ENCODE results near the gene IPCEF1. TPM values are rescaled to one million over a fixed set of nuclear protein-coding genes. Genes with fewer than 3 reads are reported as not detected.

Gene IPCEF1, protein sequence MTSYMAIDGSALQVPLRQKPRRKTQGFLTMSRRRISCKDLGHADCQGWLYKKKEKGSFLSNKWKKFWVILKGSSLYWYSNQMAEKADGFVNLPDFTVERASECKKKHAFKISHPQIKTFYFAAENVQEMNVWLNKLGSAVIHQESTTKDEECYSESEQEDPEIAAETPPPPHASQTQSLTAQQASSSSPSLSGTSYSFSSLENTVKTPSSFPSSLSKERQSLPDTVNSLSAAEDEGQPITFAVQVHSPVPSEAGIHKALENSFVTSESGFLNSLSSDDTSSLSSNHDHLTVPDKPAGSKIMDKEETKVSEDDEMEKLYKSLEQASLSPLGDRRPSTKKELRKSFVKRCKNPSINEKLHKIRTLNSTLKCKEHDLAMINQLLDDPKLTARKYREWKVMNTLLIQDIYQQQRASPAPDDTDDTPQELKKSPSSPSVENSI
- 0.13 and 0.22 TPM in 2 replicates for total RNA-seq

GRCh38 chr6:154356690-154357089 lies at the start of gene IPCEF1:
Gene IPCEF1, minus strand, starts transcription at chr6:154356803. Its CDS starts 90,856 bp downstream, at chr6:154265947.

Other genes starting within 250 kb of the IPCEF1 start
- gene CNKSR3, start 153.9 kb upstream of the IPCEF1 start, total RNA-seq: 6.9 and 13.8 TPM in 2 replicates

All from articular chondrocyte of knee joint (primary cell).